Glomerular endothelial cell (primary cell): ENCODE measurements around the gene BIRC3. TPM values are rescaled to one million over a fixed set of nuclear protein-coding genes. Genes with fewer than 3 reads are reported as not detected.
"Not testable (repeated sequence)": the region's sequence is repeated elsewhere in the genome, so short reads cannot be mapped to it uniquely, and the experiment has no call there.

Experiments
- DNase-seq: peaks from one replicate; pipeline ENCODE4 v3.0.0-alpha.2; 2011; ENCODE audit warnings: low read depth, low spot score; ENCODE audit errors: extremely low read depth
- total RNA-seq: library from RNA; depleted of rRNA; stranded (reverse); fragments of >200 nt; gene quantifications from 2 replicates; pipeline ENCODE4 v1.2.3, GENCODE V29; 2015

The BIRC3 gene
- total RNA-seq, 1 donor from 2014 or later, result 7.3 TPM

DNA sequence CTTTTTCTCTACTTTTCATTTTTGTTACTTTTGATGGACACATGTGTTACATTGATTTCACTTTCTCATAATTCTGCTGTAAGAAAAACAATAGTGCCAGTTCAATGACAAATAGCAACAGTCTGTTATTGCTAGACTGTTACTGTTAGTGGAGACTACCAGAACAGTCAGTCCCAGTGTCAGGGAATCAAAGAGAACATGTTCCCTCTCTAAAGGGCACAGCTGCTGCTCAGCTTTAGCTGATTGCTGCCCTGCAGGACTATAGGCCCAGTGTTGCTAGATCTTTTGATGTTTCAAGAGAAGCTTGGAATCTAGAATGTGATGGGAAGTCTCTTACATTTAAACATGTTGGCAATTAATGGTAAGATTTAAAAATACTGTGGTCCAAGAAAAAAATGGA lies 3.4 kb downstream of the BIRC3 start:
- no peak for DNase-seq

GRCh38 chr11:102322560-102322959 lies 5.3 kb downstream of the BIRC3 start:
- no peak for DNase-seq

- no peak for DNase-seq
These were observed 6.4 kb downstream of the BIRC3 start for GRCh38 chr11:102323542-102324251.

DNA sequence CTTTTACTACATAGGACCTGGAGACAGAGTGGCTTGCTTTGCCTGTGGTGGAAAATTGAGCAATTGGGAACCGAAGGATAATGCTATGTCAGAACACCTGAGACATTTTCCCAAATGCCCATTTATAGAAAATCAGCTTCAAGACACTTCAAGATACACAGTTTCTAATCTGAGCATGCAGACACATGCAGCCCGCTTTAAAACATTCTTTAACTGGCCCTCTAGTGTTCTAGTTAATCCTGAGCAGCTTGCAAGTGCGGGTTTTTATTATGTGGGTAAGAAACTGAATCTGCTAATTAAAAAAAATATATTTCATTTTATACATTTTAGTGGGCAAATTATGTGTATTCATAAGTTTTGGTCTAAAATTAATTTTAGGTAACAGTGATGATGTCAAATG lies 7.8 kb downstream of the BIRC3 start:
- DNase-seq, result no peak

- DNase-seq, result no peak
These were observed 11.5 kb downstream of the BIRC3 start for GRCh38 chr11:102328748-102329147.

GRCh38 chr11:102330231-102330630 lies 12.9 kb downstream of the BIRC3 start:
- DNase-seq, result no peak

- no peak for DNase-seq
These were observed 14.1 kb downstream of the BIRC3 start for GRCh38 chr11:102331341-102331740.

DNA sequence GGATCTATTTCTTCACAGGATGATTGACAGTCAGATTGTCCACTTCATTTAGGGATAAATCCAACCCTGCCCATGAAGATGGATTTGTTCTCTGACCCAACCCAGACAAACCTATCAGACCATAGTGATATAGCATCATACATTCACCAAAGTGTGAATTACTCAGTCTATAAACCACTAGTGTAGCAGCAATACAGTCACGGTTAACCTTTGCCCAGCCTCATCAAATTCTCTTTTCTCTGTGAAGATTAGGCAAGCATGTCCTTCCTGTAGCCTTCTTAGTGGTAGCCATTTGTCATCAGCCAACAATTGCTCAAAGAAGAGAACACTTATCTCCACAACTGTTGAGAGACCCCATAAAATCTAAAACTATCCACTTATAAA lies 15.3 kb downstream of the BIRC3 start:
- no peak for DNase-seq

GRCh38 chr11:102338479-102339010 lies 21.3 kb downstream of the BIRC3 start:
- DNase-seq, result no peak

- DNase-seq, result not testable (repeated sequence)
These were observed 24.0 kb downstream of the BIRC3 start for GRCh38 chr11:102341311-102341710.

DNA sequence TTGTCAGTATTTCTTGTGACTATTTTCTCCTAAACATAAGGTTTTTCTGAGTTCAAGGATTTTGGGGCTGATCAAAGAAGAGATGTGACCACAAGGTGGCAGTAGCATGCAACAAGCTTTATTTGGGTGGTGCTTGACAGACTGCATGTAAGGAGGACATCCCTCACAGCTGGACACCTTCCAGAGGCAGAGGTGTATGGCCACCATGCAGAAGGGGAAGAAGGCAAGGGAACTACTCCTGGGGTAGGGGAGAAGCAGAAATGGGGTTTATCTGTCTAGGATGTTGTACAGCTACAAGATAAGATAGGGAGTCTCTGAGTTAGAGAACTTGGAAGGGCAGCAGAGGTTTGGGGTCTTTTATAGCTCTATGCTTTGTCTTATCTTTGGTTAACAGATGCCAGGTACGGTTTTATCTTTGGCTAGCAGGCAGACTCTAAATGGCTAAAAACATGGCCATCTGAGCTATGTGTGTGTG lies 24.6 kb downstream of the BIRC3 start:
- DNase-seq, result peak; percentile 75

- DNase-seq, result no peak
These were observed 26.5 kb downstream of the BIRC3 start for GRCh38 chr11:102343809-102344208.

GRCh38 chr11:102345904-102346303 lies 28.6 kb downstream of the BIRC3 start:
- no peak for DNase-seq

DNA sequence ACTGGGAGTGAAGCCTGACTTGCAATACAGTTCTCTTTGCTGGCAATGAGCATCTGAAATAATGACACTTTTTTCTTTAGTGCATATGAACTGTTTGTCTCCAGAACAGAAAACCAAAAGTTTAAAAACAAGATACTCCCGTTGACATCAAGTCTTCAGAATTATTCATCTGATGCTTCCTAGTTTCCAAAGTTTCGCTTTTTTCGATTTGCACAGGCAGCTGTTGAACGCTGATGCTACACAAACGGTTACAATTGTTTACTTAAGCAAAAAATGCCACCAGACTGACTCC lies 29.1 kb downstream of the BIRC3 start:
- DNase-seq, result no peak

- no peak for DNase-seq
These were observed 29.6 kb downstream of the BIRC3 start, which contains the start of gene BIRC2 for GRCh38 chr11:102346748-102347461. BIRC2 (plus strand) TSS chr11:102347214; CDS start chr11:102349855, 2,641 bp downstream.

DNA sequence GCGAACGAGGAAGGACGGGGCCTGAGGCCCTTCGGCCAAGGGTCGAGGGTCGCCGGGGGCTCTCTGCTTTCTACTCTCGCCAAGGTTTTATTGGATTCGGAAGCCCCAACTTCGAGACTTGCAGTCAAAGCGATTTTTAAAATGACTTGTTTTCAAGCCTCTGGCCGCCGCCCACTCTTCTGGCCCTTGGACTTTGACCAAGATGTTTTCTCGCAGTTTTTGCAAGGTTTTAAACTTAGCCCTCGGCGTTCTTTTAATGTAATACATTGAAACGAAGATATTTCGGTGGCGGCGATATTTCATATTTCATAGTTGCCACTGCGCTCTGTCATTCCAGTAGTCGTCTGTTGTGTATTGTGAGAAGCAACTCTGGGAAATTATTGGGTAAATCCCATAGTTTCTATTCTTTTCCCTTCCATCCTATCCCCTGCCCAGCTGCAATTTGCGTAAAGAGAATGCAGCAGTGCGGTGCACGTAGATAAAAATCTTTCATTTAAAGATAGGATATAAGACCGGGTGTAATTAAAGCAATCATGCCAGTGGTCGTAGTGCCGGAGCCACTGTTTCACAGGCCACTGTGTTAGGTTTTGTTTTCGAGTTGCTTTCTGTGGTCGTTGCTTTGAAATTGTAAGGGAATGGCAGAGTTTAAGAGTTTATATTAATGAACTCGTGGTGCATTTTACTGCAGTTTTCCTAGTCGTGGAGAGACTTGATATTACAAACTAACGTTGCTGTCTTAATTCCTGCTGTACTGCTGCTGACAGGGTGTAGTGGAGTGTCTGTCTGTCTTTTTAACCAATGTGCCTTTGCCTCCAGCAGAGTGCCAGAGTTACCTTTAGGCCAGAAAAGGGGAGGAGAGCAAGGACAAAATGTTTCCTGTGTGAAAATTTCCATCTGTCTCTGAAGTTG lies 30.4 kb downstream of the BIRC3 start:
- DNase-seq, result no peak

GRCh38 chr11:102357116-102357515 lies 39.8 kb downstream of the BIRC3 start:
- no peak for DNase-seq

DNA sequence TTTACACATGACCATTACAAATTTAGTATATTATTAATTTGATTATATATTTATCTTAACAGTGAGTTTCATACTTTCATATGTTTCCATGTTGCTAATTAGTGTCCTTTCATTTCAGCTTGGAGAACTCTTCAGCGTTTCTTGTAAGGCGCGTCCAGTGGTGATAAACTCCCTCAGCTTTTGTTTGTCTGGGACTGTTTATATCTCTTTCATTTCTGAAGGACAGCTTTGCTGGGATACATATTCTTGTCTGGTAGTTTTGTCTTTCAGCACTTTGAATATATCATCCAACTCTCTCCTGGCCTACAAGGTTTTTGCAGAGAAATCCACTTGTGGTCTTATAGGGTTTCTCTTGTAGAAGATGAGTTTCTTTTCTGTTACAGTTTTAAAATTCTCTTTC lies 42.1 kb downstream of the BIRC3 start:
- no peak for DNase-seq

- DNase-seq, result no peak
These were observed 43.4 kb downstream of the BIRC3 start for GRCh38 chr11:102360681-102361080.

GRCh38 chr11:102361086-102362031 lies 44.1 kb downstream of the BIRC3 start:
- no peak for DNase-seq
